ENCODE measurements around the gene HUS1B. TPM values are rescaled to one million over a fixed set of nuclear protein-coding genes. Genes with fewer than 3 reads are reported as not detected.
A peak's percentile ranks its signal among the peaks of the same experiment; 100 is the strongest.
"Not testable (repeated sequence)": the region's sequence is repeated elsewhere in the genome, so short reads cannot be mapped to it uniquely, and the experiment has no call there.

The HUS1B gene
- not detected for polyA plus RNA-seq (2012; ENCODE audit: insufficient read depth, insufficient read length)

DNA sequence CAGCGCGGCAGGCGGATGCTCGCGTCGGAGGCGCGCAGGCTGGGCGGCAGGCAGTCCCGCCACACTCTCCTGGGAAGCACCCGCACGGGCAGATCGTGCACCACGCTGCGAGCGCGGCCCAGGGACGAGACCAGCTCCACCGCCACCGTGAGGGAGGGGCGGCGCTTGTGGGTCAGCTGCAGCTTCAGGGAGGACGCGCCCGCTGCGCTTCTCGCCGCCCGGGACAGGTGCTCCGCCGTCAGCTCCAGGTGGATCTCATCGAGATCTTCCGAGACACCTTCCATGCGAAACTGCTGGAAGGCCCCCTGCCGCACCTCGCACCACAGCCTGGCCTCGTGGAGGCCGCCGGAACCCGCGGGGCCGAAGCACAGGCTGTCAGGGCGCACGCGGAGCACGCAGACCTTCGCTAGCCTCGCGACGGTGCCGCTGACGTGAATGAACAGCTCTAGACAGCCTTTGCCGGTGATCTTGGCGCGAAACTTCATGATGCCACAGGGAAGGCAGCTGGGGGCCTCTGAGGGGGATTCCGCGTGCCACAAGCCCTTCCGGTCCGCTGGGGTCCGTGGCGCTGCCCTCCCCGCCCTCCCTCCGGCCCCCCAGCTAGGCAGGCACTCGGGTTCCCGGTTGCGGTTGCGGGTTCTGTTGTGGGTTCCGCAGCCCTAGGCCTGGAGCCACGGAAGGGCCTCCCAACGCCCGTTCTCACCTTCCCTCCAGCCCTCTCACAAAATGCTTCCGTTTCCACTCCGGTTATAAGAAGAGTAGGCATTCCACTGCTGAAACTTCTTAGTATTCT lies at the start of gene HUS1B:
Gene HUS1B, minus strand, starts transcription at position 641 of the 793 bp plus-strand sequence. Its CDS starts 156 bp downstream, at position 485.
- DNase-seq (ENCODE audit: low read depth, low spot score): no peak
- no peak within 1 kb of the TSS for H3K4me3 ChIP-seq (ENCODE audit: low read length)

- no peak for DNase-seq (ENCODE audit: low read depth, low spot score)
- H3K4me3 ChIP-seq (ENCODE audit: low read length): no peak overlapping the region
These were observed 49.2 kb upstream of the HUS1B start for GRCh38 chr6:706146-706545.

DNA sequence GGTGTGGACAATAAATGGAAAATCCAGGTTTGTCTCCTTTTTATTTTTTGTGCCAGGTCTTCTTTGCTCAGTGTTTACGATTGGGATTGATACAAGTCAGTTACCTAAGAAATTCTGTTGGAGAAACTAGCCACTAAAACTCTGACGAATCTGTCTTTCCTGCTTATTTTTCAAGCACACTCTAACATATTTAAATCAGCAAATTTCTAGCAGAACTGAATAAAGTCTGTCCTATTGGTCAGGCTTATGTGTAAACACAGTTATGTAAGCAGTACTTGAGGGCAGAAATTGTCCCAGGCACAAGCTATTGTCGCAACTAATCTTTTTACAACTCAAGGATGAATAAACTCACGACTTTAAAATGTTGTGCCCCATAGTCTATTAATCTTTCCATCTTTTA lies 48.1 kb upstream of the HUS1B start:
- no peak for DNase-seq (ENCODE audit: low read depth, low spot score)
- H3K4me3 ChIP-seq (ENCODE audit: low read length): no peak overlapping the region

- DNase-seq (ENCODE audit: low read depth, low spot score): no peak
These were observed 47.1 kb upstream of the HUS1B start for GRCh38 chr6:704046-704445.

GRCh38 chr6:703552-703951 lies 46.7 kb upstream of the HUS1B start:
- H3K4me3 ChIP-seq (ENCODE audit: low read length): no peak overlapping the region
- DNase-seq (ENCODE audit: low read depth, low spot score): no peak

More at GRCh38 chr6:704046-704445, 47.1 kb upstream of the HUS1B start:
- no peak overlapping the region for H3K4me3 ChIP-seq (ENCODE audit: low read length)

DNA sequence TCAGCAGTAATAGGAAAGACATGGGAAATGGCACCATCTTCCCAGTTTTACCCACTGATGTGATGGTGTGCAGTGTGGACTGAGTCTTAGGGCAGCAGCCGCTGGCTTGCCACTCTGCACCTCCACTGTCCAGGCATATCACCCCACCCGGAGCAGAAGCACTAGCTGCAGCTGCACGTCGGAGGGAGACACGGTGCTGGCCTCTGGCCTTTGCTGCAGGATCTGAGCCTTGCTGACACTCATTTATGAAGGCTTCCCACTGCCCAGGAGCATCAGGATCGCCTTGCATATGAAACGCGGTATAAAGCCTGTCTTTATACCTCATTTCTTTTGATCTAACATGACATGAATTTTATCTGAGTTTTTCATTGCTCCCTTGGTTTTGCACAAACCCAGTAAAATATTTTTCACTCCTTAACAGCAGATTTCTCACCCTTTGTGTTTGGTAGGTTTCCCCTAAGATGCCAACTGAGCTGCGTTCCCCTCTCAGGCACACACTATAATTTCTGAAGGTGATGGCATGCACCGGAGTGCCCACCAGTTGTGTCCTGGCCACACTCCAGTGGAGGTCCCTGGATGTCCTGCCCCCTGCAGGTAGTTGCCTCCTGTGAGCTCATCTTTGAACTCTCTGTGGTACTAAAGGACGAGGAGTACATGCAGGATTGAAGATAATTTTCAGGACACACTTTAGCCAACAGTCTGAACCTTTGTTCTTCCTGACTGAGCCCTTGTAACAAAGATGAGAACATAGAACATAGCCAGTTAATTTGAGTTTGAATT lies 45.0 kb upstream of the HUS1B start:
- DNase-seq (ENCODE audit: low read depth, low spot score): no peak
- no peak overlapping the region for H3K4me3 ChIP-seq (ENCODE audit: low read length)

GRCh38 chr6:701215-701614 lies 44.3 kb upstream of the HUS1B start:
- no peak overlapping the region for H3K4me3 ChIP-seq (ENCODE audit: low read length)
- no peak for DNase-seq (ENCODE audit: low read depth, low spot score)

DNA sequence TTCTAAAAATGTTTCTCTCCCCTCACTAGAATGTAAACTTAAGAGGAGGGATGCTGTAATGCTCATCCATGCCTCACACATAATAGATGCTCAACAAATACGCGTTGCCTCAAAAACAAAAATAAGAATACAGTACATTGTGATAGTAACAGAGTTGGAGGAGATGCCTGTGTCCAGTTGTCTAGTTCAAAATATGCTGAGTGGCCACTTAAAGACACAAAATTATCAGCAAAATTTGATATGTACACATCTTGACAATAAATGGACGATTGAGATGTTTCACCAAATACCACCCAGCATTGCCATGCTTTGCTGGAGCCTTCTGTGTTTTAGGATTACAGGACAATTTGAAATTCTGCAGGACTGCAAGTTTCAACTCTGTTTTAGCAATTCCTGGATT lies 43.6 kb upstream of the HUS1B start:
- DNase-seq (ENCODE audit: low read depth, low spot score): no peak
- no peak overlapping the region for H3K4me3 ChIP-seq (ENCODE audit: low read length)

DNA sequence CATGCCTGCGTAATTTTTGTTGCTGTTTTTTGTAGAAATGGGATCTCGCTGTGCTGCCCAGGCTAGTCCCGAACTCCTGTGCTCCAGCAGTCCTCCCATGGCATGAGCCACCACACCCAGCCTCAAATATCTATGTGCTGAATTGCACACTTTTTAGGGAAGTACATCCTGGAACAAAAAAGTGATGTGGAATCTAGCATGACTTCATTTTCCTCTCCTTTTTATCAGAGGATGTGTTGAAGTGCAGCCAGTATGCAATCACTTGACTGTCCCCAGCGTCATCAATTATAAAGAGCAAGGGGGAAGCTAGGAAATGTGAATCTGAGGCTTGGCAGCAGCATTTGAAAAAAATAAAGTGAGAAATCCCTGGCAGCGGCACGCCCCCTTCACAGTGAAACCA lies 42.4 kb upstream of the HUS1B start:
- no peak overlapping the region for H3K4me3 ChIP-seq (ENCODE audit: low read length)
- DNase-seq (ENCODE audit: low read depth, low spot score): no peak

DNA sequence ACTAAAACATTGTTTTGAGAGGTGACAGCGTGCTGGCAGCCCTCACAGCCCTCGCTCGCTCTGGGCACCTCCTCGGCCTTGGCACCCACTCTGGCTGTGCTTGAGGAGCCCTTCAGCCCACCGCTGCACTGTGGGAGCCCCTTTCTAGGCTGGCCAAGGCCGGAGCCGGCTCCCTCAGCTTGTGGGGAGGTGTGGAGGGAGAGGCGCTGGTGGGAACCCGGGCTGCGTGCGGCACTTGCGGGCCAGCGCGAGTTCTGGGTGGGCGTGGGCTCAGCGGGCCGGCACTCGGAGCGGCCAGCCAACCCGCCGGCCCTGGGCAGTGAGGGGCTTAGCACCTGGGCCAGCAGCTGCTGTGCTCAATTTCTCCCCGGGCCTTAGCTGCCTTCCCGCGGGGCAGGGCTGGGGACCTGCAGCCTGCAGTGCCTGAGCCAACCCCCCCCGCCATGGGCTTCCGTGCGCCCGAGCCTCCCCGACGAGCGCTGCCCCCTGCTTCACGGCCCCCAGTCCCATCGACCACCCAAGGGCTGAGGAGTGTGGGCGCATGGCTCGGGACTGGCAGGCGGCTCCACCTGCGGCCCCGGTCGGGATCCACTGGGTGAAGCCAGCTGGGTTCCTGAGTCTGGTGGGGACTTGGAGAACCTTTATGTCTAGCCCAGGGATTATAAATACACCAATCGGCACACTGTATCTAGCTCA lies 37.7 kb upstream of the HUS1B start:
- not testable (repeated sequence) for DNase-seq (ENCODE audit: low read depth, low spot score); H3K4me3 ChIP-seq (ENCODE audit: low read length)

- no peak for DNase-seq (ENCODE audit: low read depth, low spot score)
- H3K4me3 ChIP-seq (ENCODE audit: low read length): peak overlapping the region; percentile 86
These were observed 36.8 kb upstream of the HUS1B start for GRCh38 chr6:693723-694009.

GRCh38 chr6:692858-693722 lies 36.2 kb upstream of the HUS1B start, which contains the start of gene EXOC2:
EXOC2 (minus strand) TSS chr6:693139; CDS start chr6:637818, 55,321 bp downstream.
- peak within 1 kb of the TSS; percentile 86 for H3K4me3 ChIP-seq (ENCODE audit: low read length)
- DNase-seq (ENCODE audit: low read depth, low spot score): peak; percentile 60

GRCh38 chr6:692356-692851 lies 35.5 kb upstream of the HUS1B start:
- peak overlapping the region; percentile 86 for H3K4me3 ChIP-seq (ENCODE audit: low read length)
- DNase-seq (ENCODE audit: low read depth, low spot score): peak; percentile 62

DNA sequence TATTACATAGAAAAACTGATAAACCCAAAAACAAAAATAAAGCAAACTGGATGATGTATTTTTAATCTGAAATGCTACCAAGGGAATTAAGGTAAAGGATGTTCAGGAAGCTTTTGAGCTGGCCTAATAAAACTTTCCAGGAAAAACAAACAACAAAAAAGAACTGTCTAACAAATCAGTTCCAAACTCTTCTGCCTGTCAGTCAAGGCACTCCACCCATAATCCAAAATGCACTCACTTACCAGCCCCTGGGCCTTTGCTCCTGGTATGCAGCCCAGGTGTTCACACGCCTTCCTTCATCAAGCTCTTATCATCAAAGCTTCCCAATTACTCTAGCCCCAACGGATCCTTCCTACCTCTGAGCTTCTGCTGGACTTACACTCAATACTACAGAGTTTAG lies 32.3 kb upstream of the HUS1B start:
- no peak for DNase-seq (ENCODE audit: low read depth, low spot score)
- no peak overlapping the region for H3K4me3 ChIP-seq (ENCODE audit: low read length)

DNA sequence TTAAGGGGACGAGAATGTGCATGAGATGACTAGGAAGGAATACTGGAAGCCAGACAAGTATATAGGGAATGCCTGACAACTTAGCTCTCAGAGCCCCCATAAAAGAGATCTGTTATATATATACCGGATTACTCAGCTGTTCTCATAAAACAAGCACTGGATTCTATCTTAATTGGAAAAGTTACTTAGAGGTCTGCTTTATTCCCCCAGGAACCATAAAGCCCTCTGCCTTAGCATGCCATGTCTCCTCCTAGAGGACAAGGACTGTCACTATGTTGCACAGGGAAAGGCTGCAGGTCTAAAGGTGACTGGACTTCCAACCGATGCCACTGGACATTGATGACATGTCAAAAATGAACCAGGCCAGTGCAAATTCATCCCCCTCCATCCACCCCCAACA lies 29.6 kb upstream of the HUS1B start:
- no peak for DNase-seq (ENCODE audit: low read depth, low spot score)
- H3K4me3 ChIP-seq (ENCODE audit: low read length): no peak overlapping the region

DNA sequence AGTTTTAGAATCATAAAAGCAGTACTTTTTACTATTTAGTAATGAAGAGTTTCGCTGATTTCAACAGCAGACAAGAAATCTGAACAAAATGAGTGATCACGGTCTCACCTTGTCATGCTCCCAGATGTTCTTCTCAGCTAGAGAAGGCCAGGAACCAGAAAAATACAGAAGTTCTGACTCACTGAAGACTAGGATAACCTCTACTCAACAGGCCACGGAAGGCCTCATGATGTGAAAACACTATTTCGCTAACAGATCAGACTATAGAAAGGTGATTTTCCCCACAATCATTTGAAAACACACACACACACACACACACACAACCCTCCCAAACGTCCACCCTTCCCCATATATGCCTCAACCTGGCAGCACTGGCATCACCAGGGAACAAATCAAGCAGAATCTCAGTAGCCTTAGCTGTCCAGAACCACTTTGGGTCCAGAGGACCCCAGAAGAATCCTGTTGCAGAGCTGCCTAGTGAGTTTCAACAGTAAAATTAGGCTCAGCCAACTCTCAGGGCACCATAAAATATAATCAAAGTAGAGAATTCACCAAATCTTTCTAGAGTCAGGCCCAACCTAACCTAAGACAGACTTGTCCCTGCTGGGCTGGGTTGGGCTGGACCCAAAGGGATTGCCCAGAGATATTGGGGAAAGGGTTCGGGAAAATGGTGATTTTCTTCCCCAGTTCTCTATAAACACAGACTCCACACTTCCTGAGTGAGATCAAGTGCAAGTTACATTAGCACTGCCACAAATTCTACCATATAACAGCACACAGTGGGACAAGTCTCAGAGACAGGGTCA lies 28.1 kb upstream of the HUS1B start:
- no peak for DNase-seq (ENCODE audit: low read depth, low spot score)
- H3K4me3 ChIP-seq (ENCODE audit: low read length): no peak overlapping the region

- DNase-seq (ENCODE audit: low read depth, low spot score): peak; percentile 49
- H3K4me3 ChIP-seq (ENCODE audit: low read length): no peak overlapping the region
These were observed 27.0 kb upstream of the HUS1B start for GRCh38 chr6:683742-684440.
